Coronary artery (tissue), 2 donors: ENCODE results near the gene BCAR3.

Source experiments
- DNase-seq: peaks from one replicate; pipeline ENCODE4 v3.0.0-alpha.2; 2017; ENCODE audit warnings: low spot score
- H3K27ac ChIP-seq, 2 donors: fragments of 200-600 bp; sonication (generic); one replicate each; pipeline ENCODE4 v1.5.1; 2016 to 2019
- H3K4me3 ChIP-seq: fragments of 200-600 bp; sonication (generic); 2 replicates; pipeline ENCODE4 v1.5.1; 2016; ENCODE audit warnings: mild to moderate bottlenecking, moderate library complexity
- TF ChIP-seq, protein P1 (sequence below): fragments of 200-600 bp; sonication (generic); IDR thresholded peaks from one replicate; pipeline ENCODE4 v1.5.1; 2019; ENCODE audit warnings: antibody characterized with exemption

Gene BCAR3

DNA sequence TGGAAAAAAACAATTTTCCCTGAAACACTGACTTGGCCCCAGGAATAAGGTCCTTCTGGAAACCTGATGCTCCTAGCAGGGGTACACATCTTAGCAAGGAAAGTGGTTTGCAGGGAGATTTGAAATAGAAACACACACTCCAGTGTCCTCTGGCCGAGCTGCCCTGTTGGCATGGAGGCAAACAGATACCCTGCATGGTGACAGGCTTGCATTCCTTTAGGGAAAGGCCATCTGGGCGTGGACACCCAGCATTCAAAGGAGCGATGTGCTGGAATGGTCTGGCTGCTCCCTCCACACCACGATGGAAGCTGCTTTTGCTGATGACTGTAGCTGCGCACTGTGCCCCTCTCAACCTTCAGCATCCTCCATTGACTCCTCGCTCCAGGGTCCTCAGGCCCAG lies 41.5 kb upstream of the BCAR3 start:
- no peak for DNase-seq
- Histone ChIP-seq H3K27ac (peak overlapping the region in 1 of 2 donors; percentile 73), H3K4me3 (no peak overlapping the region)
- TF ChIP-seq, protein P1, sequence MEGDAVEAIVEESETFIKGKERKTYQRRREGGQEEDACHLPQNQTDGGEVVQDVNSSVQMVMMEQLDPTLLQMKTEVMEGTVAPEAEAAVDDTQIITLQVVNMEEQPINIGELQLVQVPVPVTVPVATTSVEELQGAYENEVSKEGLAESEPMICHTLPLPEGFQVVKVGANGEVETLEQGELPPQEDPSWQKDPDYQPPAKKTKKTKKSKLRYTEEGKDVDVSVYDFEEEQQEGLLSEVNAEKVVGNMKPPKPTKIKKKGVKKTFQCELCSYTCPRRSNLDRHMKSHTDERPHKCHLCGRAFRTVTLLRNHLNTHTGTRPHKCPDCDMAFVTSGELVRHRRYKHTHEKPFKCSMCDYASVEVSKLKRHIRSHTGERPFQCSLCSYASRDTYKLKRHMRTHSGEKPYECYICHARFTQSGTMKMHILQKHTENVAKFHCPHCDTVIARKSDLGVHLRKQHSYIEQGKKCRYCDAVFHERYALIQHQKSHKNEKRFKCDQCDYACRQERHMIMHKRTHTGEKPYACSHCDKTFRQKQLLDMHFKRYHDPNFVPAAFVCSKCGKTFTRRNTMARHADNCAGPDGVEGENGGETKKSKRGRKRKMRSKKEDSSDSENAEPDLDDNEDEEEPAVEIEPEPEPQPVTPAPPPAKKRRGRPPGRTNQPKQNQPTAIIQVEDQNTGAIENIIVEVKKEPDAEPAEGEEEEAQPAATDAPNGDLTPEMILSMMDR, result no peak

DNA sequence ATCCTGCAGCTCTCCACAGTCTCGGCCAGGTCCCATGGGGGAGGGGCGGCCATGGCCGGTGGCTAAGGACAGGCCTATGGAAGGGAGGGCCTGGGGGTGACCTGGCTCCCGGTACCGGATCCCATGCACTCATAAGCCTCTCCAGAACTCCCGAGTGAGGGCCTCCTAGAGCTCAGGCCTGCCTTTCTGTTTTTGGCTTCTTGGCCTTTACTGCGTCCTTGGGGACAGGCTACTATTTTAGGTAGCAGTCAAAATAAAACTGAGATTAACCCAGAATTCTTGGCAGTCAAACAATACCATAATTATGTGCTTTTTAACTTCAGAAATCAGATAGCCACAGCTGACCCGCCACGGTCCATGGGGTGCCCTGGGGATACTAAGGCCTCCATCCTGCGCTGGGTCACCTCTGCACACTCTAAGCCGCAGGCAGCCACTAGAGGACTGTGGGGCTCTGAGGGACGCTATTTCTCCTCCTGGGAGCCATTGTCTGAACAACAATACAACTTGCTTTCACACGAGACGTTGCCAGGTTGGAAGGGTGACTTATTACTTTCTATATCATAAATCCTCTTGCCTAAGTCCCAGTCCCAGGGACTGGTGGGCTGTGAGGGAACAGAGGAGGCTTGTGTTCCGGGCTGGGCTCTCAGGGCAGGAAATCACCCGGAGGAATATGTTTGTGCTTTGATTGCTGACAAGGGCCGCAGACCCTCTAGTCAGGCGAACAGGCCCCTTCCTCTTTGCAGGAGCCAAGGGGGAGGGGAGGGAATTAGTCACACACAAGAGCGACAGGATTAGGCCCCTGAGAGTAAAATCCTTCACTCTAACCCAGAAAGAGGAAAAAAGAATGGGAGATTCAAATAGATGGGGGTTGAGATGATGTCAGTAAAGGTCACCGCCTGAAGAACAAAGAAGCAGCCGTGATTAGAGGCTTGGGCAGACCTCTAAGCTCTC lies 40.7 kb upstream of the BCAR3 start:
- Histone ChIP-seq H3K27ac (peak overlapping the region; percentile 47 to 73), H3K4me3 (peak overlapping the region; percentile 37)
- no peak for DNase-seq
- TF ChIP-seq, protein P1, result no peak

DNA sequence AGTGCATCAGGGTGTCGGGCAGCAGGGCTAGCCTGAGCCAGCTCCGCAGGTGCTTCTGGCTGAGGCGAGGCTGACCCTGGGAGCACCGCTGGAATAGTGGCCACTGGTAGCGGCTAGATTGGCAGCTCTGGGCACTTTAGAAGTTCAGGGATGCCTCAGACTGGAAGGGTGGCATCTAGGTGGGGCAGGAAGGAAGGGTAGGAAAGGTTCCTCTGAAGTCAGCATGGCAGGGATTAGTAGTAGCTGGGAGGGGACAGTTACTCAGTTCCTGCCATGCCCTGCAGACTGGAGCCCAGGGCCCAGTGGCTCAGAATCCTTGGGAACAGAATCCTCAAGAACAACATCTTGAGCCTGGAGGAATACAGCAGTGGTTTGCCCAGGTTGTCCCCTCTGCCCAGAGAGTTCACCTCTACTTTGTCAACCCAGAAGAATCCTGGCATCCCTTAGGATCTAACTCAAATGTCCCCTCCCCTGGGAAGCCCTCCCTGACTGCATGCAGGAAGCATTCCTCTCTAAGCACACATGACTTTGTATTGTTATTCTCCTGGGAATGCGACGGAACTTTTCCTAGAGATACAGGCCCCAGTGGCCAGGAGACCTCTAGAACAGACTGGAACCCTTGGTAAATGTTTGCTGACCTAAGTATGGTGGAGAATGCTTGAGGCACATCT lies 39.5 kb upstream of the BCAR3 start:
- Histone ChIP-seq H3K4me3 (no peak overlapping the region), H3K27ac (peak overlapping the region in 1 of 2 donors; percentile 73)
- TF ChIP-seq, protein P1, result no peak
- DNase-seq, result no peak

DNA sequence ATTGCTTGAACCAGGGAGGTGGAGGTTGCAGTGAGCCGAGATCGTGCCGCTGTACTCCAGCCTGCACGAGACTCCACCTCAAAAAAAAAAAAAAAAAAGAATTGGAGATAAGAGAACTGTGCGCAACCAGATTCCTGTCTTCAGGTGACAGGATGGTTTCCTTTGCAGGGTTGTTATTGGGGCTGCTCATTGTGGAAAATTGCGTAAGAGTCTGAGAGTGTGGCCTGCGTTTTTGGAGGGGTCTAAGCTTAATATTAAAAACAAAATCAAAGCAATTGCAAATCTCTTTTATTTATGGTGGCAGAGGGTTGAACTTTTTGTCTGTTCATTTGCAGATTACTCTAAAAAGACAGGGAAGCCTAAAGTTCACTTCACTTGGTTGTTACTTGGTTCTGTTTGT lies 36.0 kb upstream of the BCAR3 start:
- no peak overlapping the region for H3K27ac ChIP-seq
- TF ChIP-seq, protein P1, result no peak
- no peak overlapping the region for H3K4me3 ChIP-seq
- DNase-seq, result no peak

DNA sequence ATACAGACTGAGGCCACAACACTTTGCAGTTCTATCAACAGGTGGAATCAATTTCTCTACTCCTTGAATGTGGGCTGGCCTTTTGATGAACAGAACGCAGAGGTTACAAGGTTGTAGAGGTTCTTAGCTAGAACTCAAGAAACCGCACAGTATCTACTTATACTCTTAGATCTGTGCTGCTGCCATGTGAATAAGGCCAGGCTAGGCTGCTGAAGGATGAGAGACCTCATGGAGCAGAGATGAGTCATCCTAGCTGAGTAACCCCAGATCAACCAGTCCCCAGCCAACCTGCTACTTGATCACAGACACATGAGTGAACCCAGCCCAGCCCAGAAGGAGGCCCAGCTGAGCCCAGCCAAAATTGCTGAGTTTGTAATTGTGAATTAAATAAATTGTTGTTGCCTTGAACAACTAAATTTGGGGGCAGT lies 35.3 kb upstream of the BCAR3 start:
- Histone ChIP-seq H3K4me3 (no peak overlapping the region), H3K27ac (no peak overlapping the region)
- TF ChIP-seq, protein P1, result no peak
- DNase-seq, result no peak

DNA sequence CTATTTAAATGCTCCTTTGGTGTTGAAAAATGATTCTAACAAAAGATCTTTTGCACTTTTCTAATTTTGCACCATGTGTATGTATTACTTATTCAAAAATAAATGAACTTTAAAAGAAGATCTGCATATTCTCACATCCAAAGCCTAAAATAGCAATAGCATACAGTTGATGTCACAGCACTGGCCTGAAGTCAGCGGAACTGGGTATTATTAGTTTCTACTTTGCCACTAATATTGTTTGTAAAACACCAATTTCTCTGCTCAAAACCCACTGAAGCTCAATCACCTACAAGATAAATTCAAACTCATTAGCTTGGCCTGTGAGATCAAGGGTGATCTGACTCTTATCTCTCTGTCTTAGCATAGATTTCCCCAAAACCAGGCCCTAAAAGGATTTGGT lies 34.5 kb upstream of the BCAR3 start:
- H3K4me3 ChIP-seq, result no peak overlapping the region
- no peak for DNase-seq
- TF ChIP-seq, protein P1, result no peak
- H3K27ac ChIP-seq, result no peak overlapping the region
